Effector CD8-positive, alpha-beta T cell (primary cell): ENCODE data around the gene WDR13.
"Not testable (repeated sequence)": the region's sequence is repeated elsewhere in the genome, so short reads cannot be mapped to it uniquely, and the experiment has no call there.

Source experiments
- DNase-seq: peaks from one replicate; lab custom pipeline; 2025; lab: John Stamatoyannopoulos, UW

The WDR13 gene

DNA sequence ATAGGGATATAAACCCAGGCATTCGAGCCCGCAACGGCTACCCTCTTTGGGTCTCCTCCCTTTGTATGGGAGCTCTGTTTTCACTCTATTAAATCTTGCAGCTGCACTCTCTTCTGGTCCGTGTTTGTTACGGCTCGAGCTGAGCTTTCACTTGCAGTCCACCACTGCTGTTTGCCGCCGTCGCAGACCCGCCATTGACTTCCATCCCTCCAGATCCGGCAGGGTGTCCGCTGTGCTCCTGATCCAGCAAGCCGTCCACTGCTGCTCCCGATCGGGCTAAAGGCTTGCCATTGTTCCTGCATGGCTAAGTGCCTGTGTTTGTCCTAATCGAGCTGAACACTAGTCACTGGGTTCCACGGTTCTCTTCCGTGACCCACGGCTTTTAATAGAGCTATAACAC, 57.5 kb downstream of the WDR13 start:
- not testable (repeated sequence) for DNase-seq
